WI38 (cell line): ENCODE measurements around the gene C16orf96.

Source experiments
- H3K4me3 ChIP-seq: 2 replicates; pipeline ENCODE4 v1.5.1; 2011; ENCODE audit warnings: low read depth, mild to moderate bottlenecking, control low read depth, low read length
- CTCF ChIP-seq: IDR thresholded peaks from 2 replicates; pipeline ENCODE4 v1.5.1; 2012; ENCODE audit warnings: low read depth, mild to moderate bottlenecking, control low read depth, low read length

Gene C16orf96

GRCh38 chr16:4649744-4650442, 93.8 kb downstream of the C16orf96 start:
- no peak overlapping the region for H3K4me3 ChIP-seq
- no peak for TF ChIP-seq CTCF
